HG02763 (cell line): Measurements from ENCODE around the gene TGFBR1.

Source experiments
- ATAC-seq: cut with Tn5 transposase; IDR thresholded peaks from one replicate; pipeline ENCODE4 v1.9.1; 2021; ENCODE audit warnings: mild to moderate bottlenecking, moderate library complexity; ENCODE audit not compliant: unreplicated experiment

TGFBR1 gene

GRCh38 chr9:99130069-99130468 is 25.2 kb downstream of the TGFBR1 start:
- ATAC-seq: peak; percentile 56

GRCh38 chr9:99133145-99133544 is 28.2 kb downstream of the TGFBR1 start:
- ATAC-seq: no peak

- no peak for ATAC-seq
These were observed 30.0 kb downstream of the TGFBR1 start for GRCh38 chr9:99134893-99135341.

- no peak for ATAC-seq
These were observed 30.5 kb downstream of the TGFBR1 start for GRCh38 chr9:99135456-99135855.

GRCh38 chr9:99137225-99137624 is 32.3 kb downstream of the TGFBR1 start:
- ATAC-seq: no peak

GRCh38 chr9:99137891-99138290 is 33.0 kb downstream of the TGFBR1 start:
- no peak for ATAC-seq

GRCh38 chr9:99138424-99139284 is 33.7 kb downstream of the TGFBR1 start:
- no peak for ATAC-seq

GRCh38 chr9:99139868-99140267 is 35.0 kb downstream of the TGFBR1 start:
- ATAC-seq: no peak

- ATAC-seq: peak; percentile 56
These were observed 35.9 kb downstream of the TGFBR1 start for GRCh38 chr9:99140685-99141314.

- no peak for ATAC-seq
These were observed 36.9 kb downstream of the TGFBR1 start for GRCh38 chr9:99141849-99142248.

- no peak for ATAC-seq
These were observed 37.4 kb downstream of the TGFBR1 start for GRCh38 chr9:99142275-99142674.

- ATAC-seq: no peak
These were observed 38.7 kb downstream of the TGFBR1 start for GRCh38 chr9:99143655-99144054.

GRCh38 chr9:99144966-99145365 is 40.1 kb downstream of the TGFBR1 start:
- no peak for ATAC-seq

GRCh38 chr9:99146574-99146973 is 41.7 kb downstream of the TGFBR1 start:
- ATAC-seq: no peak

GRCh38 chr9:99147177-99147576 is 42.3 kb downstream of the TGFBR1 start:
- no peak for ATAC-seq

- no peak for ATAC-seq
These were observed 45.7 kb downstream of the TGFBR1 start for GRCh38 chr9:99150451-99151171.

- no peak for ATAC-seq
These were observed 49.4 kb downstream of the TGFBR1 start for GRCh38 chr9:99154356-99154755.

GRCh38 chr9:99155736-99156135 is 50.8 kb downstream of the TGFBR1 start:
- ATAC-seq: no peak

- ATAC-seq: no peak
These were observed 53.7 kb downstream of the TGFBR1 start for GRCh38 chr9:99158629-99159028.

- no peak for ATAC-seq
These were observed 55.3 kb downstream of the TGFBR1 start for GRCh38 chr9:99160173-99160572.

- ATAC-seq: peak; percentile 70
These were observed 57.9 kb downstream of the TGFBR1 start for GRCh38 chr9:99162759-99163364.
